ENCODE measurements around the gene ASB16. TPM values are rescaled to one million over a fixed set of nuclear protein-coding genes. Genes with fewer than 3 reads are reported as not detected.

The ASB16 gene
- total and polyA plus RNA-seq, 9 of the 15 experiments (the other 6 are each of a cell fraction or from before 2014, with no cell fraction given): 0.03 to 0.07 TPM; not detected in 7

- no peak for TF ChIP-seq ZNF518B (CRISPR knock-in tag; IDR thresholded peaks at IDR 0.05)
- peak; percentile 42 for TF ChIP-seq NEUROD1 (IDR thresholded peaks at IDR 0.05; ENCODE audit: borderline replicate concordance, low read depth, low read length, partially characterized antibody)
- no peak for TF ChIP-seq MCM2 (IDR thresholded peaks at IDR 0.05; ENCODE audit: low read depth)
- TF ChIP-seq POU5F1 (IDR thresholded peaks at IDR 0.05; ENCODE audit: borderline replicate concordance, low read depth, low read length, partially characterized antibody): no peak
- TF ChIP-seq HMG20B (CRISPR knock-in tag; IDR thresholded peaks at IDR 0.05): no peak
- TF ChIP-seq MITF (IDR thresholded peaks at IDR 0.05): no peak
- TF ChIP-seq CAMTA2 (CRISPR knock-in tag; conservative IDR thresholded peaks at IDR 0.05): no peak
- TF ChIP-seq HDAC1 (IDR thresholded peaks at IDR 0.05): peak in 1 of 2 experiments; percentile 41; a peak in 2 of 4 replicates
- TF ChIP-seq ZNF124 (CRISPR knock-in tag; IDR thresholded peaks at IDR 0.05): no peak
- TF ChIP-seq MIER1 (IDR thresholded peaks at IDR 0.05; ENCODE audit: low read depth): no peak
- TF ChIP-seq HMGN3 (IDR thresholded peaks at IDR 0.05; ENCODE audit: borderline replicate concordance, extremely low read depth, insufficient read length, low read depth, low read length): no peak
These were observed 38.2 kb upstream of the ASB16 start (continued) for GRCh38 chr17:44132275-44132821.
